CD4-positive, alpha-beta T cell (primary cell): ENCODE measurements around the gene KRT82. TPM values are rescaled to one million over a fixed set of nuclear protein-coding genes. Genes with fewer than 3 reads are reported as not detected.

Experiments used
- ATAC-seq: fragments of 200-7000 bp; cut with Tn5 transposase; one replicate; pipeline ENCODE4 v1.10.0; 2022; ENCODE audit warnings: mild to moderate bottlenecking; ENCODE audit not compliant: poor library complexity
- CTCF ChIA-PET: fragments of 350-600 bp; sonication (Branson Sonifier 250); formaldehyde crosslinking; loops from one replicate; lab custom pipeline; 2021; ENCODE audit warnings: antibody characterized with exemption, inconsistent platforms; lab: Charles Lee
- POLR2A ChIA-PET: fragments of 350-600 bp; sonication (Branson Sonifier 250); formaldehyde crosslinking; loops from one replicate; lab custom pipeline; 2021; ENCODE audit warnings: antibody characterized with exemption, inconsistent platforms; lab: Charles Lee
- DNase-seq, 14 experiments: peaks; one replicate each; pipeline ENCODE4 v3.0.0-alpha.2; 2013 to 2020; ENCODE audit warnings: mixed read lengths in 2 of 14
- H3K27ac ChIP-seq, 2 donors: one replicate each; pipeline versions ENCODE4 v1.5.1 to v1.7.0; 2013; ENCODE audit warnings: low read length in 2 of 2, low read depth in 1 of 2, mild to moderate bottlenecking in 1 of 2
- H3K27me3 ChIP-seq, 2 experiments: 1 replicate in 1 of 2; 2 replicates in 1 of 2; pipeline versions ENCODE4 v1.6.1 to v1.7.0; 2013; ENCODE audit warnings: low read length in 2 of 2, control low read depth in 1 of 2, mild to moderate bottlenecking in 1 of 2, moderate library complexity in 1 of 2; ENCODE audit not compliant: insufficient read depth in 2 of 2, control insufficient read depth in 1 of 2
- H3K36me3 ChIP-seq: one replicate; pipeline ENCODE4 v1.6.1; 2013; ENCODE audit warnings: low read length, control low read depth; ENCODE audit not compliant: insufficient read depth
- H3K4me1 ChIP-seq: one replicate; pipeline ENCODE4 v1.6.1; 2013; ENCODE audit warnings: low read length, control low read depth; ENCODE audit not compliant: insufficient read depth
- H3K4me3 ChIP-seq: one replicate; pipeline ENCODE4 v1.5.1; 2013; ENCODE audit warnings: mild to moderate bottlenecking, low read length, moderate library complexity
- H3K9me3 ChIP-seq, 2 experiments: 1 replicate in 1 of 2; 2 replicates in 1 of 2; pipeline versions ENCODE4 v1.6.1 to v1.7.0; 2013; ENCODE audit warnings: low read length in 2 of 2, mild to moderate bottlenecking in 2 of 2, control low read depth in 1 of 2, moderate library complexity in 1 of 2; ENCODE audit not compliant: control insufficient read depth in 1 of 2, insufficient read depth in 1 of 2
- H3K27ac Mint-ChIP-seq: one replicate; pipeline ENCODE4 v1.8.0; 2020; ENCODE audit warnings: mixed read lengths
- H3K27me3 Mint-ChIP-seq: one replicate; pipeline ENCODE4 v1.8.0; 2021; ENCODE audit warnings: mixed read lengths
- H3K36me3 Mint-ChIP-seq: one replicate; pipeline ENCODE4 v1.8.0; 2021; ENCODE audit warnings: low read depth, mixed read lengths
- H3K4me1 Mint-ChIP-seq: one replicate; pipeline ENCODE4 v1.8.0; 2021; ENCODE audit warnings: low read depth, mixed read lengths
- H3K4me3 Mint-ChIP-seq: one replicate; pipeline ENCODE4 v1.8.0; 2020; ENCODE audit warnings: mild to moderate bottlenecking, mixed read lengths
- H3K9me3 Mint-ChIP-seq: one replicate; pipeline ENCODE4 v1.8.0; 2020; ENCODE audit warnings: mixed read lengths
- intact Hi-C, 2 experiments: fragments of 100-400 bp; cut with DNase I in 1 of 2; cut with micrococcal nuclease in 1 of 2; formaldehyde crosslinking; loops; one replicate each; pipeline versions ENCODE4 v1.15.1 to v1.9.0; 2023 to 2025; cut with DNase I, micrococcal nuclease
- total RNA-seq, 174 experiments: library from RNA in 2 of 174; stranded (reverse) in 2 of 174; gene quantifications; one replicate each; pipeline ENCODE4 v1.2.3 and lab custom pipeline; 2021 to 2026
- TF ChIP-seq, protein P1 (sequence below): fragments of 200-600 bp; IDR thresholded peaks from one replicate; pipeline ENCODE4 v1.8.0; 2022; ENCODE audit warnings: antibody characterized with exemption, mild to moderate bottlenecking

The KRT82 gene
- total RNA-seq, 2 experiments from 2014 or later, result not detected

DNA sequence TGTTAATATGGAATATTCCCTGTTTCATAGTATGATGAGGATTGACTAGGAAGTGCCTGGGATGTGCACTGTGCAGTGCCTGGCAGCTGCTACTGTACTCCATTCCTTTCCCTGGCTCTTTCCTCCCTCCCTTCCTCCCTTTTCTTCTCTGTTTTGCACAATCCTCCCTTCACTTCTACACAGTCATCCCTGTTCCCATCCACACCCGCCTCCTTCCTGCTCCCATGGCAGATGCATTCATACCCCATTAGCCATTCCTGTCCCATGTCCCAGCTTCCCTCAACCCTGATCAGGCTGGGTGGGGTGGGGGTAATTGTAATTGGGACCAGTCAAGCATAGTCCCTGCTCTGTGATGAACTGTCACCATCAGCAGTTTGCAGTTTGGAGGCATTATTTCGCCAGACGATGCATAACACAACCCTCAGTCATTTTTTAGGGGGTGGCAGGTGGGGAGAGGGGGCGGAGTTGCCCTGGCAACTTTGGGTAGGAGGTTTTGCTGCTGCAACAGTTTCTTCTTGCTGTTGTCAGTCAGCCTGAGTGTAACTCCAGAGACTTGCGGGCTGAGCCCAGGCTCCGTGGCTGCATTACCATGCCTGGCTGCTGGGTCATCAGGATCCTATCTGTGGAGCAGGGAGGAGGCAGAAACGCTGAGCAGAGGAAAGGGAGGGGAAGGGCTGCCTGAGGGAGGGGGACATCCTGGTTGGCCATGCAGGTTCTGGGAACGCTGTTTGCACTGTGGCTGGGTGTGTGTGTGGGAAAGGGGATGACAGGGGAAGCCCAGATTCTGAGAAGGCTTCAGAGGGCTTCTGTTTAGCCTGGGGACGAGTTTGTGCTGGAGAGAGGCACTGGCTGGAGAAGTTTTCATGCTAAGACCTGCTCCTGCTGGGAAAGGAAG lies 16.6 kb downstream of the KRT82 start:
- DNase-seq, result no peak
- no peaks in the 10 kb centered on the region for H3K36me3 ChIP-seq
- H3K4me1 ChIP-seq, result no peaks in the 10 kb centered on the region
- H3K9me3 ChIP-seq, result no peaks in the 10 kb centered on the region
- H3K27me3 ChIP-seq, result peaks cover 0 to 3% of the 10 kb centered on the region in 2 experiments
- no peak overlapping the region for H3K27ac Mint-ChIP-seq
- intact Hi-C loops, result no loop called here
- H3K27me3 Mint-ChIP-seq, result peaks cover 7% of the 10 kb centered on the region
- no peaks in the 10 kb centered on the region for H3K9me3 Mint-ChIP-seq
- H3K4me3 Mint-ChIP-seq, result no peak overlapping the region
- H3K27ac ChIP-seq, result no peak overlapping the region
- H3K36me3 Mint-ChIP-seq, result no peaks in the 10 kb centered on the region
- CTCF ChIA-PET, result no interaction called here
- POLR2A ChIA-PET, result no interaction called here
- TF ChIP-seq, protein P1, sequence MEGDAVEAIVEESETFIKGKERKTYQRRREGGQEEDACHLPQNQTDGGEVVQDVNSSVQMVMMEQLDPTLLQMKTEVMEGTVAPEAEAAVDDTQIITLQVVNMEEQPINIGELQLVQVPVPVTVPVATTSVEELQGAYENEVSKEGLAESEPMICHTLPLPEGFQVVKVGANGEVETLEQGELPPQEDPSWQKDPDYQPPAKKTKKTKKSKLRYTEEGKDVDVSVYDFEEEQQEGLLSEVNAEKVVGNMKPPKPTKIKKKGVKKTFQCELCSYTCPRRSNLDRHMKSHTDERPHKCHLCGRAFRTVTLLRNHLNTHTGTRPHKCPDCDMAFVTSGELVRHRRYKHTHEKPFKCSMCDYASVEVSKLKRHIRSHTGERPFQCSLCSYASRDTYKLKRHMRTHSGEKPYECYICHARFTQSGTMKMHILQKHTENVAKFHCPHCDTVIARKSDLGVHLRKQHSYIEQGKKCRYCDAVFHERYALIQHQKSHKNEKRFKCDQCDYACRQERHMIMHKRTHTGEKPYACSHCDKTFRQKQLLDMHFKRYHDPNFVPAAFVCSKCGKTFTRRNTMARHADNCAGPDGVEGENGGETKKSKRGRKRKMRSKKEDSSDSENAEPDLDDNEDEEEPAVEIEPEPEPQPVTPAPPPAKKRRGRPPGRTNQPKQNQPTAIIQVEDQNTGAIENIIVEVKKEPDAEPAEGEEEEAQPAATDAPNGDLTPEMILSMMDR, result no peak
- no peak for ATAC-seq
- H3K4me1 Mint-ChIP-seq, result no peaks in the 10 kb centered on the region
- no peak overlapping the region for H3K4me3 ChIP-seq

DNA sequence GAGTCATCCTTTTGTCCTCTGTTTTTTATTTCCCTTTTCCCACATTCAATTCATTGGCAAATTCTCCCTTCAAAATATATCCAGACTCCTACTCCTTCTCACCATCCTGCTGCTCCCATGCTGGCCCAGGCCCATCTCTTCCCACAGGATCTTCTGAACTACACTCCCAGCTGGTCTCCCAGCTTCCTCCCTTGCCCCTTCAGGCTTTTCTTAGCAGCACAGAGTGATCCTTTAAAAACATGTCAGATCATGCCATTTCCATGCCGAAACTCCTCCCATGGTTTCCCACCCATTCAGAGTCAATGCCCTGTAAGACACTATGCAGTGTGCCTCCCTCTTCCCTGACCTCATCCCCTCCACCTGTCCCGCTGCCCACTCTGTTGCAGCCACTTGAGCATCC lies 18.3 kb downstream of the KRT82 start:
- TF ChIP-seq, protein P1, result no peak
- ATAC-seq (no peak), DNase-seq (no peak)
- Histone ChIP-seq H3K27ac (no peak overlapping the region), H3K36me3 (no peaks in the 10 kb centered on the region), H3K4me3 (no peak overlapping the region), H3K27me3 (no peaks in the 10 kb centered on the region), H3K9me3 (no peaks in the 10 kb centered on the region), H3K4me1 (peaks cover under 1% of the 10 kb centered on the region)
- H3K36me3 Mint-ChIP-seq, result no peaks in the 10 kb centered on the region
- peaks cover 5% of the 10 kb centered on the region for H3K4me1 Mint-ChIP-seq
- H3K9me3 Mint-ChIP-seq, result no peaks in the 10 kb centered on the region
- no peak overlapping the region for H3K27ac Mint-ChIP-seq
- intact Hi-C loops, result no loop called here
- ChIA-PET CTCF (no interaction called here), POLR2A (no interaction called here)
- H3K27me3 Mint-ChIP-seq, result peaks cover 3% of the 10 kb centered on the region
- no peak overlapping the region for H3K4me3 Mint-ChIP-seq

DNA sequence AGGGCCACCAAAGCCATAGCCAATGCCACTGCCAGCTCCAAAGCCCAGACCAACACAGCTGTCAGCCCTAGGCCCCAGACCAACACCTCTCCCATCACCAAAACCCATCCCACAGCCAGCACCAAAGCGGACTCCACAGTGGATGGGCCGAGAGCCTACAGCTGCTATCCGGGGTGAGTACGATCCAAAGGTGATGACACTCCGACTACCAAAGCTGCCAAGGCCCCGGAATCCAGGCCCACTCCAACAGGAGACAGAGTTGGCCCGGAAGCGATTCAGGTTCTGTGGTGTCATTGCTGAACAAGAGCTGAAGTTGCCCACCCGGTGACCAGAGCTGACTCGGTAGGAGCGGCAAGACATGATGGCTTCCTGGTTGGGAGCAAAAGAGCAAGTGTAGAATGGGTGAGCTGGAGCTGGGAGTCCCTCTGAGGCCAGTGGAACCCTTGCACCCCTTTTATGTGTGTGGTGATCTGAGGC lies 20.9 kb downstream of the KRT82 start, which contains the start of gene KRT84:
TSS of gene KRT84 (minus strand) at position 427 of the 477 bp plus-strand sequence. CDS start at position 360, 67 bp downstream.
- Histone ChIP-seq H3K9me3 (no peaks in the 10 kb centered on the region), H3K36me3 (no peaks in the 10 kb centered on the region), H3K27me3 (no peaks in the 10 kb centered on the region), H3K27ac (no peak within 1 kb of the TSS), H3K4me3 (no peak within 1 kb of the TSS), H3K4me1 (peaks cover 3% of the 10 kb centered on the region)
- TF ChIP-seq, protein P1, result no peak
- intact Hi-C loops, result no loop called here
- Mint-ChIP-seq H3K4me3 (no peak within 1 kb of the TSS), H3K4me1 (peaks cover 12% of the 10 kb centered on the region), H3K27ac (no peak within 1 kb of the TSS), H3K9me3 (no peaks in the 10 kb centered on the region), H3K36me3 (no peaks in the 10 kb centered on the region), H3K27me3 (peaks cover 3% of the 10 kb centered on the region)
- no peak for ATAC-seq
- ChIA-PET CTCF (no interaction called here), POLR2A (no interaction called here)
- no peak for DNase-seq
